OCI-LY3 (cell line): Measurements from ENCODE around the gene CEP70.
"Not testable (repeated sequence)": the region's sequence is repeated elsewhere in the genome, so short reads cannot be mapped to it uniquely, and the experiment has no call there.

ENCODE experiments used
- H2AFZ ChIP-seq: fragments of 200-600, 300-600 bp; shearing (Covaris generic); 2 replicates; pipeline ENCODE4 v1.6.0; 2014; ENCODE audit warnings: antibody characterized with exemption, low read depth, low read length
- H3K27ac ChIP-seq: fragments of 200-600, 300-600 bp; sonication (generic); 2 replicates; pipeline ENCODE4 v1.5.1; 2014; ENCODE audit warnings: mild to moderate bottlenecking, low read length, moderate library complexity, mixed read lengths
- H3K27me3 ChIP-seq: fragments of 200-600, 300-600 bp; sonication (generic); 2 replicates; pipeline ENCODE4 v1.6.1; 2014; ENCODE audit warnings: low read depth, low read length, mixed read lengths
- H3K36me3 ChIP-seq: fragments of 200-600, 300-600 bp; sonication (generic); replicated peaks from 2 replicates; pipeline ENCODE3; 2014; ENCODE audit warnings: low read depth, low read length, mixed read lengths
- H3K4me1 ChIP-seq: fragments of 300-600, 200-600 bp; sonication (generic); 2 replicates; pipeline ENCODE4 v1.6.1; 2014; ENCODE audit warnings: low read length, mixed read lengths
- H3K4me2 ChIP-seq: fragments of 200-600, 300-600 bp; sonication (generic); 2 replicates; pipeline ENCODE4 v1.6.1; 2014; ENCODE audit warnings: low read length, mixed read lengths
- H3K4me3 ChIP-seq: fragments of 300-600, 200-600 bp; sonication (generic); 2 replicates; pipeline ENCODE4 v1.5.1; 2014; ENCODE audit warnings: antibody characterized with exemption, mild to moderate bottlenecking, low read length, moderate library complexity
- H3K79me2 ChIP-seq: fragments of 300-600, 200-600 bp; shearing (Covaris generic); 2 replicates; pipeline ENCODE4 v1.6.1; 2014; ENCODE audit warnings: mild to moderate bottlenecking, low read length, mixed read lengths
- H3K9ac ChIP-seq: fragments of 300-600, 200-600 bp; shearing (Covaris generic); 2 replicates; pipeline ENCODE4 v1.6.0; 2014; ENCODE audit warnings: mild to moderate bottlenecking, low read length, moderate library complexity
- H3K9me3 ChIP-seq: fragments of 200-600, 300-600 bp; shearing (Covaris generic); 2 replicates; pipeline ENCODE4 v1.6.1; 2014; ENCODE audit warnings: low read length, mixed read lengths; ENCODE audit not compliant: insufficient read depth
- H4K20me1 ChIP-seq: fragments of 200-600, 300-600 bp; sonication (generic); 2 replicates; pipeline ENCODE4 v1.6.1; 2016; ENCODE audit warnings: low read length, mixed read lengths; ENCODE audit not compliant: insufficient read depth
- CTCF ChIP-seq: fragments of 200-600, 300-600 bp; sonication (generic); IDR thresholded peaks from 2 replicates; pipeline ENCODE4 v1.5.1; 2014; ENCODE audit warnings: antibody characterized with exemption, low read length, low read depth
- EZH2phosphoT487 ChIP-seq: fragments of 200-600 bp; shearing (Covaris generic); IDR thresholded peaks from 2 replicates; pipeline ENCODE4 v1.6.1; 2018; ENCODE audit warnings: antibody characterized with exemption, mixed run types, low read depth

The CEP70 gene

DNA sequence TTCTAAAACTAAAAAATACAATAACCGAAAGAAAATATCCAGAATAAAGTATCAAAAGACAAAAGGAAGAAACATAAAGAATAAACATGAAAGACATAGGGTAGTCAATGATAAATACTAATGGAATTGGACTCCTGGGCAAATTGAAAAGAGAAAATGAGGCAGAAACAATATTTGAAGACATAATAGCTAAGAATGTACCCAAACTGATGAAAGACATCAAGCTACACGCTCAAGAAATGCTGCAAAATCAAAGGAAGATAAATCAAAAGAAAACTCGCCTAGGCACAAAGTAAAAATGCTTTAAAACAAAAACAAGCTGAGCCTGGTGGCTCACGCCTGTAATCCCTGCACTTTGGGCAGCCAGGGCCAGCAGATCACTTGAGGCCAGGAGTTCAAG is 34.9 kb downstream of the CEP70 start:
- Histone ChIP-seq H2AFZ (no peak overlapping the region), H3K9me3 (no peaks in the 10 kb centered on the region), H3K4me3 (no peak overlapping the region), H4K20me1 (no peaks in the 10 kb centered on the region), H3K36me3 (peaks cover 2% of the 10 kb centered on the region), H3K4me1 (no peaks in the 10 kb centered on the region), H3K27ac (no peak overlapping the region), H3K27me3 (no peaks in the 10 kb centered on the region), H3K9ac (no peak overlapping the region), H3K79me2 (no peaks in the 10 kb centered on the region), H3K4me2 (no peak overlapping the region)
- no peak for TF ChIP-seq CTCF
- no peak for TF ChIP-seq EZH2phosphoT487

DNA sequence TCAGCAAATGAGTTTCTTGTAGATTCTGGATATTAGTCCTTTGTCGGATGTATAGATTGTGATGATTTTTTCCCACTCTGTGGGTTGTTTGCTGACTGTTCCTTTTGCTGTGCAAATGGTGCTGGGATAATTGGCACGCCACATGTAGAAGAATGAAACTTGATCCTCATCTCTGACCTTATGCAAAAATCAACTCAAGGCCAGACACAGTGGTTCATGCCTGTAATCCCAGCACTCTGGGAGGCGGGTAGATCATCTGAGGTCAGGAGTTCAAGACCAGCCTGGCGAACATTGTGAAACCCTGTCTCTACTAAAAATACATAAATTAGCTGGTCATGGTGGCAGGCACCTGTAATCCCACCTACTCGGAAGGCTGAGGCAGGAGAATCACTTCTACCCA is 39.3 kb downstream of the CEP70 start:
- H3K4me1 ChIP-seq, H3K4me3 ChIP-seq, H3K36me3 ChIP-seq, H3K9ac ChIP-seq, H3K27ac ChIP-seq, H3K79me2 ChIP-seq, H3K4me2 ChIP-seq, H4K20me1 ChIP-seq, H3K9me3 ChIP-seq, H3K27me3 ChIP-seq, H2AFZ ChIP-seq: not testable (repeated sequence)

DNA sequence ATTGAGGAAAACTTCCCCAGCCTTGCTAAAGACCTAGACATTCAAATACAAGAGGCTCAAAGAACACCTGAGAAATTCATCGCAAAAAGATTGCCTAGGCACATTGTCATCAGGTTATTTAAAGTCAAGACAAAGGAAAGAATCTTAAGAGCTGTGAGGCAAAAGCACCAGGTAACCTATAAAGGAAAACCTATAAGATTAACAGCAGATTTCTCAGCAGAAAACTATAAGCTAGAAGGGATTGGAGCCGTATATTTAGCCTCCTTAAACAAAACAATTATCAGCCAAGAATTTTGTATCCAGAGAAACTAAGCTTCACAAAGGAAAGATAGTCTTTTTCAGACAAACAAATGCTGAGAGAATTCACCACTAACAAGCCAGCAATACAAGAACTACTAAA is 43.1 kb downstream of the CEP70 start:
- peaks cover 21% of the 10 kb centered on the region for H3K36me3 ChIP-seq
- not testable (repeated sequence) for H3K27ac ChIP-seq, H2AFZ ChIP-seq, H4K20me1 ChIP-seq, H3K79me2 ChIP-seq, H3K4me1 ChIP-seq, H3K9ac ChIP-seq, H3K4me2 ChIP-seq, H3K4me3 ChIP-seq, H3K9me3 ChIP-seq, H3K27me3 ChIP-seq

DNA sequence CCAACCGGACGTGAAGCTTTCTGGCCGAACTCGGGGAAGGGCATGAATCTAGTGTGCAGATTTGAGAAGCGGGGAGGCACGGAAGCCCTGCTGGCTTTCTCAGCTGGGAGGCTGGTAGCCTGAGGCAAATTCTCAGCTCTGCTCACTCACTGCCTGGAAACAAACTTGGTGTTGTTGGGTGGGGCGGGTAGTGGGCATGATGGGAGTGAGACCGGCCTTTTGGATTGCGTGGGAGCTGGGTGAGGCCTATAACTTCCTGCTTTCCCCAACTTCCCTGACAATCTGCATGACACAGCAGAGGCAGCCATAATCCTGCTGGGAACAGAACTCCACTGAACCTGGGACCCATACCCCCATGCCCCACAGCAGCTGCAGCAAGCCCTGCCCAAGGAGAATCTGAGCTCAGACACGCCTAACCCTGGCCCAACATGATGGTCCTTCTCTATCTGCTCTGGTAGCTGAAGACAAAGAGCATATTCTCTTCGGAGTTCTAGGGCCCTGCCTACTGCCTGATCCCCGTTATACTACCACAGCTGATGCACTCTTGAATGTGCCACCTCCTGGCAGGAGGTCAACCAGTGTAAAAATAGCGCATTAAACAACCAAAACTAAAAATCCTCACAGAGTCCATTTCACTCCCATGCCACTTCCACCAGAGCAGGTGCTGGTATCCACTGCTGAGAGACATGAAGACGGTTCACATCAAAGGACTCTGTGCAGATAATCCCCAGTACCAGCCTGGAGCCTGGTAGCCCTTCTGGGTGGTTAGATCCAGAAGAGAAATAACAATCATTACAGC is 44.7 kb downstream of the CEP70 start:
- no peak for TF ChIP-seq CTCF
- no peak for TF ChIP-seq EZH2phosphoT487
- H3K4me1 ChIP-seq, result no peaks in the 10 kb centered on the region

GRCh38 chr3:138547342-138547975 is 46.6 kb downstream of the CEP70 start:
- H3K9me3 ChIP-seq, result peaks cover 4% of the 10 kb centered on the region; the same call in 1 of the 2 replicates
- no peaks in the 10 kb centered on the region for H3K27me3 ChIP-seq
- H2AFZ ChIP-seq, result no peak overlapping the region
- H3K9ac ChIP-seq, result no peak overlapping the region
- no peaks in the 10 kb centered on the region for H4K20me1 ChIP-seq
- TF ChIP-seq EZH2phosphoT487, result no peak
- no peak for TF ChIP-seq CTCF
- no peaks in the 10 kb centered on the region for H3K79me2 ChIP-seq
- no peak overlapping the region for H3K4me3 ChIP-seq
- no peak overlapping the region for H3K27ac ChIP-seq
- peaks cover 29% of the 10 kb centered on the region for H3K36me3 ChIP-seq
- no peaks in the 10 kb centered on the region for H3K4me1 ChIP-seq
- H3K4me2 ChIP-seq, result no peak overlapping the region

More for the DNA sequence above, 44.7 kb downstream of the CEP70 start:
- Histone ChIP-seq H3K9ac (no peak overlapping the region), H3K27me3 (no peaks in the 10 kb centered on the region), H3K36me3 (peaks cover 25% of the 10 kb centered on the region), H4K20me1 (no peaks in the 10 kb centered on the region), H2AFZ (no peak overlapping the region), H3K79me2 (no peaks in the 10 kb centered on the region), H3K27ac (no peak overlapping the region), H3K4me2 (no peak overlapping the region), H3K4me3 (no peak overlapping the region), H3K9me3 (peaks cover 4% of the 10 kb centered on the region; the same call in 1 of the 2 replicates)
